Stimulated activated CD8-positive, alpha-beta memory T cell treated with anti-CD3 and anti-CD28 coated beads, Interleukin-4, amount 100 ng/mL, for 1 hour (primary cell): Measurements from ENCODE around the gene SLC13A3.

Experiments used
- DNase-seq, 2 donors: peaks; one replicate each; pipeline ENCODE4 v3.0.0-alpha.2; 2020; ENCODE audit warnings: low read depth in 2 of 2, low spot score in 1 of 2

SLC13A3 gene

GRCh38 chr20:46606817-46607190 is 44.5 kb downstream of the SLC13A3 start:
- DNase-seq: no peak

DNA sequence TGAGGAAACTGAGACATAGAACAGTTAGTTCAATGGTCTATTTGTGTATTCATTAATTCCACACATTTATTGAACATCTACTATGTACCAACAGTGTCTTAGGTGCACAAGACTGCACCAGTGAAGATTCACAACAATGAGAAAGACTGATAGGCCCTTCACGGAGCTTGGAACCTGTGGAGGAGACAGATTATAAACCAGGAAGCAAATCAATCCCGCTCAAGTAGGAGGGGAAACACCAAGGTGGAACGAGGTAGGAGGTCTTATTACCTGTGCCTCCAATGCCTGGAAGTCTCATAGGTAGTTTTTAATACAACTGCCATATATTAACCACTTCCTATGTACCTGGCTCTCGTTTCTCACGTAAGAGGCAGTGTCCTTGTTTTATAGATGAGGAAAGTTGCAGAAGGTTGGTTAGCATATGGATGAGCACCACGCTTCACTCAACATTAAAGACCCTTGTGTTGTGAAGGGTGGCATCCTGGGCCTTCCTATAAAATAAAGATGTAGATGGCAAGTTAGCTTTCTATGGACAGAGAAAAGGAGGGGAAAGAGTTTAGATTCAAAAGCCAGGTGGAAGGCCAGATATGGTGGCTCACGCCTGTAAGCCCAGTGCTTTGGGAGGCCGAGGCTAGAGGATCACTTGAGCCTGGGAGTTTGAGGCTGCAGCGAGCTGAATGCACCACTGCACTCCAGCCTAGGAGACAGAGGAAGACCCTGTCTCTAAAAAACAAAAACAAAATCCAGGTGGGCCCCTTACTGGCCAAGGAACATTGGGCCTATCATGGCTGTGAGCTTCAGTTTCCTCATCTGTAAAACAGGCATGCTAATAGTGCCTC is 45.1 kb downstream of the SLC13A3 start:
- DNase-seq: no peak

DNA sequence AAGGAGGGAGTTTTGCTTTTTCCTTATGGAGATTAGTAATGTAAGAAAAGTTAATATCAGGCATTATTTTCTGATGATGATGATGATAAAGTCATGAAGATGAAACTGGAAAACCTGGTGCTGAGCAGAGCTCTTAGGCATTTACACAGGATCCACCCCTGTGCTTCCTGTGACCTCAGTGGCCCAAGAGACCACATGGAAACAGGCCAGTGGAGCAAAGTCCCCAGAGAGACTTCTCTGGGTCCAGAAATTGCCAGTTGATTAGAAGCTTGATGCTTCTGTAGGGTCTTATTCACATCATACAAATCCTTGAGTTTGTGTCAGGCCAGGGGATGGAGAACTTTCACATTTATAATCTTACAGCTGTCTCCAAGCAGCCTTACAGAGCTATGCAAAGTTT is 46.1 kb downstream of the SLC13A3 start:
- no peak for DNase-seq

GRCh38 chr20:46604551-46605133 is 46.6 kb downstream of the SLC13A3 start:
- no peak for DNase-seq

GRCh38 chr20:46602429-46602828 is 48.8 kb downstream of the SLC13A3 start:
- DNase-seq: no peak

GRCh38 chr20:46601603-46602122 is 49.6 kb downstream of the SLC13A3 start:
- no peak for DNase-seq

- DNase-seq: no peak
Measured at GRCh38 chr20:46600286-46600752, 50.9 kb downstream of the SLC13A3 start.

DNA sequence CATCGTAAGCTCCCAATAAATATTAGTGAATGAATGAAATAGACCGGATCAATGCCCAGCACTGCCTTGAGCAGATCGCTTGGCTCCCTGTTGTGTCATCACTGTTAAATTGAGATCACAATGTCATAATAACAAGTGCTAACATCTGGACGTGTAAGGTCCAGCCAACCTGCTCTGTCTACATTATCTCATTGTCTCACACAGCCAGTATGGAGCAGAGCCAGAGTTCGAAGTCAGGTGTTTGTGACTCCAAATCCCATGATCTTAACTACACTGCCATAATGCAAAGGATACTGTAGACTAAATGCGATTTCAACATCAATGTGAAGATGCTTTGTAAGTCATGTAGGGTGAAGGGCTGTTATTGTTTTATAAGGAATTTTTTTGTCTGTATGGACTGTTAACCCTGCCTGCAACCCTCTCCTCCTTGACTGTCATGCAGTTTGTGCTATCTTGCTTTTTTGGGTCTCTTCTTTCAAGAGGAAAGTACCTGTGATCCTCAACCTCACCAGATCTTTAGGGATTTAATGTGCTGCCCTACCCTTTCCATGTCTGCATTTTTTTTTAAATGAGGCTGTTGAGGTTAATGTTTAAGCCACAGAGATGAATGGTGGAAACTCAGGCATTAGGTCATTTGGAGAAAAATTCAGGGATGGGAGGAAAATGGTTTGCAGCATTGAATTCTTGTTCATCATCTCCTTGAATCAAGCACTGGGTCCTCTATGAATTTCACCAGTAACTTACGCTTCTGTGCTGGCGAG is 51.9 kb downstream of the SLC13A3 start:
- no peak for DNase-seq

GRCh38 chr20:46595933-46596332 is 55.3 kb downstream of the SLC13A3 start:
- DNase-seq: no peak

GRCh38 chr20:46594725-46595124 is 56.5 kb downstream of the SLC13A3 start:
- DNase-seq: no peak

DNA sequence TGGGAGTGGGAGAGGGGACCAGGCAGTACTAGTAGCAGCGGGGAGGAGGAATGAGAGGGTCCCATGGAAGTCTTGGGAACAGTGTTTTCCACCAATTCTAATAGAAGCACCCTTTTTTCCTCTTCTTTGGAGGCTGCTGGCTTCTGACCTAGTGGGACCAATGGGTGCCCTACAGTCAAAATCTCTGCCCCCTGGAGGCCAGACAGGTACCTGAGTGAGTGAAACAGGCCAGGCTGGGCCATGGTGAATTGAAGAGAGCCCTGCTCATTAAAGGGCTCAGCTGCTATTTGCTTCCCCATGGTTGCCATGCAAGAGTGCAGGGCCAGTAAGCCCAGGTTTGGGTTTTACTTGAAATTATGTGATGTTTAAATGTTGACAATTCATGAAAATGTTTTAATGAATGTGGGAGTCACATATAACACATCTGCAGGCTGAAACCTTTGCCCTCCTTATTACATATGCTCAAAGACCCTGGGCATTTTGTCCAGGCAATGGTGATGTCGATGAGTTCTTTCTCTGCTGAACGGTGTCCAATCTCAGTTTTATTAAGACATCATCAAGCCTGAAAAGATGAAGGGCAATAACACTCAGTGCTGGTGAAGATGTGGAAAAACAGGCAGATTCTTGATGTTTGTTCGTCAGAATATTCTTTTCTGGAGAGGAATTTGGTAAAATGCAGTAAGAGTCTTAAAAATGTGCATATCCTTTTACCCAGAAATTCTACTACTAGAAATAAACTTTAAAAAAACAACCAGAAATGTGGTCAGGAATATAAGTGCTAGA is 58.5 kb downstream of the SLC13A3 start:
- no peak for DNase-seq

GRCh38 chr20:46590443-46590842 is 60.8 kb downstream of the SLC13A3 start:
- no peak for DNase-seq

DNA sequence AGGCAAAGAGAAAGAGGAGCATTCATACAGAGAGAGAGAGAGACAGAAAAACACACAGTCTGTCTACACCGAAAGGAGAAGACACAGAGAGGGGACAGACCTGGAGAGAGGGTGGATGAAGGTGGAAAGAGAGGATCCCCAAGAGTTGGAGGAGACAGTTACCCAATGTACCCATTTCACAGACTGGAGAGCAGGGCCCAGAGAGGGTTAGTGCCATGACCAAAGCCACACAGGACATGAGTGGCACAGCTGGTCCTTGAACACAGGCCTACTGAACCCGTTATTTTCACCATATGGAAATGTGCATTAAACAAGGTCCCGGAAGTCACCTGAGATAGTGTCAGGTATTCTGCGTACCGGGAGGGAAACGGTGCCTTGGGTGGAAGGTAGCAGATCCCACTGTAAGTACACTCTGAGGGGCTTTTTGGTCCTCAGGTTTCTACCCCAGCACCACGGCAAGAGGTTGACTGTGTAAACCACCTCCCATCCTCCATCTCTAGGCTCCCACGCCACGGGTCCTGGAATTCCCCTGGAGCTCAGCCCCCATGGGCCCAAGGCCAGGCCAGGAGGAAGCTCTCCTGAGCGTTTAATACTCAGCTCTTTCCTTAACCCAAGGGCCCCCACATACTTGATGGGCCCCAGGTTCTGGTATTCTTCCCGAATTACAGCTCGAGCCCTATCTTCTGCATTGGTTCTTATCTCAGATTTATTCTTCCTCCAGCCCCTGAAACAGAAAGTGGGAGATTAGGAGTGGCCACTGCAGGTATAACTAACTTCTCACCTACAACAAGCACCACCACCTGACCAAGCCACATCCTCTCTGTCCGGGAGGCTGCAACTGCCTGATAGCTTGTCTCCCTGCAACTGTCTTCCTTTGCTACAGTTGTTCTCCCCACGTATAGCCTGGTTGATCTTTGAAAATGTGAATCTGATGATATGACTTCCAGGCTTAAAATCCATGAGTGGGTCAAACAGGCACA is 62.4 kb downstream of the SLC13A3 start:
- DNase-seq: no peak

DNA sequence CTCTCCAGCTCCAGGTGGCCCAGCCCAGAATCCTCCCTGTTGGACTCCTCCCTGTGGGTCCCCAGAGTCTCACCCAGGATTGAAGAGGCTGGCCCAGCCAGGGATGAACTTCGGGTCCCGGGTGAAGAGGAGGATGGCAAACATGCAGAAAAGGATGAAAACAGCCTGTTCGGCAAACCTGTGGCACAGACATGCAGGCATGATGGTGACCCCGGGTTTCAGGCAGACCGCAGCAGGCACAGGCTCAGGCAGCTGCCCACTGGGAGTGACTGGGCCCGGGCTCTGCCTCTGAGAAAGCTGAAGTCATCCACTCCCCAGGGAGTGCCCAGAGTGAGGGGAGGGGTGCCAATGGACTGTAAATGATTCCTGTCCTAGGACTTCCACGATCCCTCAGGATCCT is 63.3 kb downstream of the SLC13A3 start:
- DNase-seq: no peak

DNA sequence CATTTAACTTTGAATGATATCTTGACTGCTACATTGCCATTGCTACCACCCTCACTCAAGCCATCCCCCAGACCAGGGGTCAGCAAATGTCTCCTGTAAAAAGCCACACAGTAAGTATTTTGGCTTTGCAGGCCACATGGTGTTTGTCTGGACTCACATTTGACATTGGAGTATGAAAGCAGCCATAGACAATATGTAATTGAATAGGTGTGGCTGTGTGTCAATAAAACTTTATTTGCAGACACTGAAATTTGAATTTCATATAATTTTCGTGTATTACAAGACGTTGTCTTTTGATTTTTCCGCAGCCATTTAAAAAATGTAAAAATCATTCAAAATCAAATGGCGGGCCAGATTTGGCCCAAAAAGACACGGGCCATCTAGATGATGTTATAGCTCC is 64.5 kb downstream of the SLC13A3 start:
- DNase-seq: no peak

DNA sequence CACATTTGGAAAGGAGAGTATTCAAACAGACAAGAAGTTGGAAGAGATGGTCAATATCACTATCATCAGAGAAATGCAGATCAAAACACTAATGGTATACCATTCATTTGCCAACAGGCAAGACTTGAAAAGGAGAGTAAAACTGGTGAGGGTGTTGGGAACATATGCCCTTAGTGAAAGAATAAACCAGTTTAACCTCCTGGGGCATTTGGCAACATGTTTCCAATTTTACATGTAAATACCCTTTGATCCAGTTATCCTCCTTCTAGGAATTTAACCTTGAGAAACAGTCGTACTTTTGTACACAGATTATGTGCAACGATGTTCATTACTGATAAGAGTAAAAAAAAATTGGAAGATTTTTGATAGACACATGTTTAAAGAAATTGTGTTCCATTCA is 66.8 kb downstream of the SLC13A3 start:
- DNase-seq: no peak

GRCh38 chr20:46583411-46584214 is 67.6 kb downstream of the SLC13A3 start:
- DNase-seq: no peak

- DNase-seq: no peak
Measured at GRCh38 chr20:46582648-46583047, 68.6 kb downstream of the SLC13A3 start.

- DNase-seq: no peak
Measured at GRCh38 chr20:46581391-46581790, 69.9 kb downstream of the SLC13A3 start.
